Measurements from ENCODE around the gene COMP.

COMP gene

GRCh38 chr19:18746401-18747325 is 44.4 kb downstream of the COMP start:
- H2AFZ ChIP-seq (ENCODE audit: low read length): no peak overlapping the region
- no peak overlapping the region for H3K4me2 ChIP-seq (ENCODE audit: low read depth, low read length, poor library complexity, severe bottlenecking)
- H3K9me3 ChIP-seq (ENCODE audit: insufficient read depth, low read depth, low read length): no peaks in the 10 kb centered on the region
- H3K79me2 ChIP-seq (ENCODE audit: insufficient read depth, low read length): no peaks in the 10 kb centered on the region
- no peaks in the 10 kb centered on the region for H4K20me1 ChIP-seq (ENCODE audit: insufficient read depth, low read length, poor library complexity, severe bottlenecking)
- no peaks in the 10 kb centered on the region for H3K4me1 ChIP-seq (ENCODE audit: insufficient read depth, low read length, poor library complexity, severe bottlenecking)
- no peaks in the 10 kb centered on the region for H3K36me3 ChIP-seq (ENCODE audit: insufficient read depth, low read length)
- no peaks in the 10 kb centered on the region for H3F3A ChIP-seq (ENCODE audit: low read depth)
- no peak overlapping the region for H3K9ac ChIP-seq (ENCODE audit: low read depth, low read length, poor library complexity, severe bottlenecking)
- no peaks in the 10 kb centered on the region for H3K9me2 ChIP-seq (replicated peaks; ENCODE audit: low read depth, low read length)
- TF ChIP-seq EZH2phosphoT487 (IDR thresholded peaks at IDR 0.05; ENCODE audit: borderline replicate concordance) (no peak), CTCF (conservative IDR thresholded peaks at IDR 0.05; ENCODE audit: low read length) (no peak)
- no peak overlapping the region for H3K4me3 ChIP-seq (ENCODE audit: low read length, poor library complexity, severe bottlenecking)
- H3K27me3 ChIP-seq (ENCODE audit: insufficient read depth, low read length, poor library complexity, severe bottlenecking): no peaks in the 10 kb centered on the region

GRCh38 chr19:18745931-18746330 is 45.2 kb downstream of the COMP start:
- Histone ChIP-seq H3K36me3 (ENCODE audit: insufficient read depth, low read length) (no peaks in the 10 kb centered on the region), H3K27me3 (ENCODE audit: insufficient read depth, low read length, poor library complexity, severe bottlenecking) (no peaks in the 10 kb centered on the region), H2AFZ (ENCODE audit: low read length) (no peak overlapping the region), H3K4me1 (ENCODE audit: insufficient read depth, low read length, poor library complexity, severe bottlenecking) (no peaks in the 10 kb centered on the region), H3K4me3 (ENCODE audit: low read length, poor library complexity, severe bottlenecking) (no peak overlapping the region), H3K9ac (ENCODE audit: low read depth, low read length, poor library complexity, severe bottlenecking) (no peak overlapping the region), H3K9me2 (replicated peaks; ENCODE audit: low read depth, low read length) (no peaks in the 10 kb centered on the region), H3K4me2 (ENCODE audit: low read depth, low read length, poor library complexity, severe bottlenecking) (no peak overlapping the region), H3F3A (ENCODE audit: low read depth) (no peaks in the 10 kb centered on the region), H4K20me1 (ENCODE audit: insufficient read depth, low read length, poor library complexity, severe bottlenecking) (no peaks in the 10 kb centered on the region), H3K79me2 (ENCODE audit: insufficient read depth, low read length) (no peaks in the 10 kb centered on the region), H3K9me3 (ENCODE audit: insufficient read depth, low read depth, low read length) (no peaks in the 10 kb centered on the region)
- no peak for TF ChIP-seq EZH2phosphoT487 (IDR thresholded peaks at IDR 0.05; ENCODE audit: borderline replicate concordance)
- TF ChIP-seq CTCF (conservative IDR thresholded peaks at IDR 0.05; ENCODE audit: low read length): no peak

- H2AFZ ChIP-seq (ENCODE audit: low read length): no peak overlapping the region
- no peaks in the 10 kb centered on the region for H3K27me3 ChIP-seq (ENCODE audit: insufficient read depth, low read length, poor library complexity, severe bottlenecking)
- H3K4me2 ChIP-seq (ENCODE audit: low read depth, low read length, poor library complexity, severe bottlenecking): no peak overlapping the region
- TF ChIP-seq EZH2phosphoT487 (IDR thresholded peaks at IDR 0.05; ENCODE audit: borderline replicate concordance): no peak
- TF ChIP-seq CTCF (conservative IDR thresholded peaks at IDR 0.05; ENCODE audit: low read length): no peak
- H4K20me1 ChIP-seq (ENCODE audit: insufficient read depth, low read length, poor library complexity, severe bottlenecking): no peaks in the 10 kb centered on the region
- no peaks in the 10 kb centered on the region for H3K79me2 ChIP-seq (ENCODE audit: insufficient read depth, low read length)
- no peak overlapping the region for H3K9ac ChIP-seq (ENCODE audit: low read depth, low read length, poor library complexity, severe bottlenecking)
- no peaks in the 10 kb centered on the region for H3F3A ChIP-seq (ENCODE audit: low read depth)
- no peaks in the 10 kb centered on the region for H3K36me3 ChIP-seq (ENCODE audit: insufficient read depth, low read length)
- no peaks in the 10 kb centered on the region for H3K4me1 ChIP-seq (ENCODE audit: insufficient read depth, low read length, poor library complexity, severe bottlenecking)
- H3K4me3 ChIP-seq (ENCODE audit: low read length, poor library complexity, severe bottlenecking): no peak overlapping the region
- no peaks in the 10 kb centered on the region for H3K9me2 ChIP-seq (replicated peaks; ENCODE audit: low read depth, low read length)
- no peaks in the 10 kb centered on the region for H3K9me3 ChIP-seq (ENCODE audit: insufficient read depth, low read depth, low read length)
These were observed 45.9 kb downstream of the COMP start for GRCh38 chr19:18745012-18745735.
